ENCODE data around the gene DDX20.

DNA sequence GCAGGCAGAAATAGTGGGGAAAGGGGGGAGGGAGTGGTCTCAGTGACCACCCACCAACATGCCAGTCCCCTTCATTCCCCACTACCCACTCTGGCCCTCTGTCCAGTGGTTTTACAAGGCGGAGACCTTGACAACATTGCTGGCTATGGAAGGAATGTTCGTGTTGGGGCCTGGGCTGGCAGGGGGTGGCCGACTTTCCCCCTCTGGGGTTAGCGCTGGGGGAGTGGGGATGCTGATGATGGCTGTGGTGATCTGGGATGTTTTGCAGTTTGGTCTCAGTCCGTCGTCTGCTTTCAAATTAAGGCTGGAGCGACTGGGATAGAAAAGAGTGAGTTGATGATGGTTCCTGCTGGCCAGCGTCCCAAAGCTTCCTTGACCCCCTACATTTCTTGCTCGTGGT, 20.3 kb downstream of the DDX20 start:
- TF ChIP-seq ZNF274 (IDR thresholded peaks at IDR 0.05; ENCODE audit: low read depth, low read length): no peak
- TF ChIP-seq SUZ12 (IDR thresholded peaks at IDR 0.05; ENCODE audit: extremely low read depth, insufficient read depth, insufficient read length): no peak

All from NT2/D1 (cell line).